K562 (cell line): ENCODE results near the gene COCH. TPM values are rescaled to one million over a fixed set of nuclear protein-coding genes. Genes with fewer than 3 reads are reported as not detected.

Experiments
- CTCF ChIP-seq, 3 experiments: IDR thresholded peaks in 2 of 3; conservative IDR thresholded peaks in 1 of 3; 2 replicates each; pipeline ENCODE4 v1.5.1; 2011 to 2012; ENCODE audit warnings: low read length in 3 of 3, mild to moderate bottlenecking in 3 of 3, control low read depth in 2 of 3, improper control_type of control experiment in 1 of 3, inconsistent platforms in 1 of 3, low read depth in 1 of 3, mixed read lengths in 1 of 3, moderate library complexity in 1 of 3; ENCODE audit not compliant: insufficient read depth in 2 of 3
- DMBX1 ChIP-seq: fragments of 250-450 bp; sonication (Bioruptor Pico); IDR thresholded peaks from 2 replicates; pipeline ENCODE4 v1.8.0; 2022; ENCODE audit warnings: inconsistent platforms, mild to moderate bottlenecking, moderate library complexity, borderline replicate concordance
- DNMT1 ChIP-seq: fragments of 450-650 bp; IDR thresholded peaks from 2 replicates; pipeline ENCODE4 v1.6.1; 2016; ENCODE audit warnings: antibody characterized with exemption, mild to moderate bottlenecking
- GATAD2A ChIP-seq: fragments of 450-650 bp; IDR thresholded peaks from 2 replicates; pipeline ENCODE4 v1.6.1; 2017
- GTF2A2 ChIP-seq: IDR thresholded peaks from 2 replicates; pipeline ENCODE4 v1.6.1; 2016; ENCODE audit warnings: mild to moderate bottlenecking, missing genetic modification characterization, missing compliant biosample characterization
- MLLT1 ChIP-seq, 2 experiments: fragments of 450-650 bp; IDR thresholded peaks; 2 replicates each; pipeline ENCODE4 v1.6.1; 2016
- NR1H2 ChIP-seq: sonication (generic); formaldehyde crosslinking; IDR thresholded peaks from 2 replicates; pipeline ENCODE4 v1.4.0; 2020; ENCODE audit warnings: mild to moderate bottlenecking, missing genetic modification reagents
- POLR2H ChIP-seq: IDR thresholded peaks from 2 replicates; pipeline ENCODE4 v1.6.1; 2016; ENCODE audit warnings: missing genetic modification characterization, low read depth, mild to moderate bottlenecking, control low read depth, missing compliant biosample characterization, moderate library complexity
- SAFB ChIP-seq: fragments of 200-400 bp; formaldehyde crosslinking; IDR thresholded peaks from 2 replicates; pipeline ENCODE4 v1.6.1; 2017; ENCODE audit warnings: low read depth, low read length, borderline replicate concordance
- SMARCA5 ChIP-seq: fragments of 450-650 bp; IDR thresholded peaks from 2 replicates; pipeline ENCODE4 v1.6.1; 2016
- TBP ChIP-seq: optimal IDR thresholded peaks from 2 replicates; pipeline ENCODE3; 2011; ENCODE audit warnings: low read depth, low read length, improper control_type of control experiment
- TGIF2 ChIP-seq: sonication (generic); formaldehyde crosslinking; IDR thresholded peaks from 2 replicates; pipeline ENCODE4 v1.8.1; 2022; ENCODE audit warnings: mild to moderate bottlenecking, missing genetic modification reagents, moderate library complexity
- WHSC1 ChIP-seq: IDR thresholded peaks from one replicate; pipeline ENCODE4 v1.6.1; 2012; ENCODE audit warnings: low read length, control low read depth, inconsistent platforms
- ZBTB1 ChIP-seq: sonication (generic); formaldehyde crosslinking; IDR thresholded peaks from 2 replicates; pipeline ENCODE4 v1.8.1; 2023; ENCODE audit warnings: missing genetic modification reagents, low read depth, mild to moderate bottlenecking, borderline replicate concordance
- ZBTB33 ChIP-seq: sonication (generic); formaldehyde crosslinking; IDR thresholded peaks from 2 replicates; pipeline ENCODE4 v1.8.1; 2023; ENCODE audit warnings: mild to moderate bottlenecking, missing genetic modification reagents
- ZFP36 ChIP-seq: fragments of 150-350 bp; IDR thresholded peaks from 2 replicates; pipeline ENCODE4 v1.6.1; 2018; ENCODE audit warnings: low read length, low read depth; ENCODE audit not compliant: partially characterized antibody
- ZNF175 ChIP-seq: fragments of 200-800 bp; sonication (Bioruptor generic); IDR thresholded peaks from 2 replicates; pipeline ENCODE4 v1.6.1; 2016; ENCODE audit warnings: low read depth, mild to moderate bottlenecking, missing genetic modification characterization, missing compliant biosample characterization
- ZNF23 ChIP-seq: fragments of 250-450 bp; sonication (Bioruptor Pico); IDR thresholded peaks from 2 replicates; pipeline ENCODE4 v1.4.0; 2020; ENCODE audit warnings: mild to moderate bottlenecking
- ZNF518B ChIP-seq: fragments of 250-450 bp; sonication (Bioruptor Pico); IDR thresholded peaks from 2 replicates; pipeline ENCODE4 v1.5.0; 2021; ENCODE audit warnings: mild to moderate bottlenecking, moderate library complexity
- polyA plus RNA-seq, 8 experiments: library from polyadenylated mRNA; depleted of rRNA in 4 of 8; stranded (reverse) in 5 of 8; unstranded in 3 of 8; fragments of >200 nt; fragmentation: Nextera tagmentation in 2 of 8; fragmentation: Illumina TruSeq in 1 of 8; extraction: Ambion mirVana in 2 of 8; extraction: Trizol in 1 of 8; gene quantifications; 2 replicates each; pipeline versions ENCODE4 v1.2.1 to v1.2.3, GENCODE V29; 2011 to 2014; ENCODE audit warnings: inconsistent platforms in 1 of 8, missing spikeins in 1 of 8
- total RNA-seq, 7 experiments: library from RNA; depleted of rRNA in 6 of 7; stranded (reverse); fragments of >200 nt in 6 of 7; fragmentation: Illumina TruSeq in 2 of 7; extraction: Trizol in 2 of 7; gene quantifications; 2 replicates each; pipeline versions ENCODE4 v1.2.1 to v1.2.3, GENCODE V29; 2011 to 2021; ENCODE audit warnings: low replicate concordance in 1 of 7

COCH gene
- total and polyA plus RNA-seq, 9 of the 15 experiments (the other 6 are each of a cell fraction or from before 2014, with no cell fraction given): 27.0 to 141 (median 69.3) TPM

DNA sequence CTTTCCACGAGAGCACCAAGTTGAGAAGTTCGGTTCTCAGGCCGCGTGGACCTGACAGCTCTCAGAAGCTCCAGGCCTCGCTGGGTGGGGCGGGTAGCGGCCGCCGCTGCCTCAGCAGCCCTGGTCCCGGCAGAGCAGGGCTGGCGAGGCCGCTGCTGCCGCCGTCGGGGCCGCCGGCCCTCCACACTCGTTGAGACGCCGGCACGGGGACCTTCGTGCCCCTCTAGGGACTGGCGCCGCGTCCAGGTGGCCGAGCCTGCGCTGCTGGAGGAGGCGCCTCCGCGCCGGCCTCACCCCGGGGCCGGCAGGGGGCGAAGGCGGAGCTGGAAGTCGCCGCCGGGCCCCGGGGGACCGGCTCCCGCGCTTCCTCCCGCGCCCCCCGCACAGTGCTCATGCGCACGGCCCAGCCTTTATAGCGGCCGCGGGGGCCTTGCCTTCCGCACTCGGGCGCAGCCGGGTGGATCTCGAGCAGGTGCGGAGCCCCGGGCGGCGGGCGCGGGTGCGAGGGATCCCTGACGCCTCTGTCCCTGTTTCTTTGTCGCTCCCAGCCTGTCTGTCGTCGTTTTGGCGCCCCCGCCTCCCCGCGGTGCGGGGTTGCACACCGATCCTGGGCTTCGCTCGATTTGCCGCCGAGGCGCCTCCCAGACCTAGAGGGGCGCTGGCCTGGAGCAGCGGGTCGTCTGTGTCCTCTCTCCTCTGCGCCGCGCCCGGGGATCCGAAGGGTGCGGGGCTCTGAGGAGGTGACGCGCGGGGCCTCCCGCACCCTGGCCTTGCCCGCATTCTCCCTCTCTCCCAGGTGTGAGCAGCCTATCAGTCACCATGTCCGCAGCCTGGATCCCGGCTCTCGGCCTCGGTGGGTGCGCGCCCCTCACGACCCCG, at the start of gene COCH (continued):
- 0 out of 2 replicates have a peak, but pooled peaks have one; percentile 21 for TF ChIP-seq ZBTB33 (CRISPR knock-in tag)
- TF ChIP-seq DNMT1: no peak
- no peak for TF ChIP-seq ZFP36
- TF ChIP-seq ZNF23 (CRISPR knock-in tag): no peak
- TF ChIP-seq NR1H2 (CRISPR knock-in tag): no peak
- no peak for TF ChIP-seq GTF2A2 (tag)
- TF ChIP-seq DMBX1 (CRISPR knock-in tag): 0 out of 2 replicates have a peak, but pooled peaks have one; percentile 30
- peak; percentile 69 for TF ChIP-seq TBP
- no peak for TF ChIP-seq SMARCA5
- no peak for TF ChIP-seq ZNF518B (CRISPR knock-in tag)
- TF ChIP-seq ZNF175 (CRISPR knock-in tag): 0 out of 2 replicates have a peak, but pooled peaks have one; percentile 2
- TF ChIP-seq GATAD2A: 0 out of 2 replicates have a peak, but pooled peaks have one; percentile 29
- no peak; the same call in 1 of the 2 replicates for TF ChIP-seq TGIF2 (CRISPR knock-in tag)
- TF ChIP-seq WHSC1: no peak
- peak in 1 of 2 experiments; percentile 75; a peak in 2 of 4 replicates for TF ChIP-seq MLLT1 (IDR thresholded peaks at IDR 0.05)
- TF ChIP-seq SAFB: no peak
- TF ChIP-seq POLR2H (tag): peak; percentile 31
- peak; percentile 37 to 61 (median 48); a peak in 3 of 6 replicates for TF ChIP-seq CTCF (IDR thresholded peaks at IDR 0.05 in 2 of 3, conservative IDR thresholded peaks at IDR 0.05 in 1 of 3; ENCODE audit: insufficient read depth in 2 of 3, low read depth in 1 of 3, low read length in 3 of 3)
- TF ChIP-seq ZBTB1 (CRISPR knock-in tag): no peak
